Bone marrow (tissue), 2 donors: ENCODE measurements around the gene PDCD11.
A peak's percentile ranks its signal among the peaks of the same experiment; 100 is the strongest.
"Not testable (repeated sequence)": the region's sequence is repeated elsewhere in the genome, so short reads cannot be mapped to it uniquely, and the experiment has no call there.

Experiments used
- DNase-seq, 2 donors: peaks; one replicate each; lab custom pipeline; 2025; lab: John Stamatoyannopoulos, UW

PDCD11 gene

GRCh38 chr10:103396067-103396788 lies at the start of gene PDCD11, which contains the start of gene ATP5MK:
Gene PDCD11, plus strand, starts transcription at chr10:103396626. Its CDS starts 1,801 bp downstream, at chr10:103398427.
Gene ATP5MK, minus strand, starts transcription at chr10:103396475. Its CDS starts 4,018 bp downstream, at chr10:103392457.
- peak; percentile 77 to 98 for DNase-seq

- DNase-seq, result no peak
Observed at GRCh38 chr10:103350175-103350516, 46.3 kb upstream of the PDCD11 start.

GRCh38 chr10:103350517-103351260 lies 45.7 kb upstream of the PDCD11 start, which contains the start of gene PCGF6:
Gene PCGF6, minus strand, starts transcription at chr10:103351140. Its CDS starts 74 bp downstream, at chr10:103351066.
- DNase-seq, result peak; percentile 38 to 69

GRCh38 chr10:103353281-103353680 lies 43.1 kb upstream of the PDCD11 start:
- DNase-seq, result no peak

- not testable (repeated sequence) for DNase-seq
Observed at GRCh38 chr10:103354567-103354966, 41.9 kb upstream of the PDCD11 start.

GRCh38 chr10:103355906-103356599 lies 40.4 kb upstream of the PDCD11 start:
- DNase-seq, result no peak

- not testable (repeated sequence) for DNase-seq
Observed at GRCh38 chr10:103359493-103359892, 36.9 kb upstream of the PDCD11 start.

GRCh38 chr10:103360791-103361190 lies 35.6 kb upstream of the PDCD11 start:
- not testable (repeated sequence) for DNase-seq

GRCh38 chr10:103367379-103367781 lies 29.0 kb upstream of the PDCD11 start:
- DNase-seq, result no peak

GRCh38 chr10:103367782-103368518 lies 28.5 kb upstream of the PDCD11 start, which contains the start of gene TAF5:
Gene TAF5, plus strand, starts transcription at chr10:103367976. Its CDS starts 14 bp downstream, at chr10:103367990.
- peak; percentile 54 to 98 for DNase-seq

- no peak for DNase-seq
Observed at GRCh38 chr10:103373544-103373943, 22.9 kb upstream of the PDCD11 start.

- no peak for DNase-seq
Observed at GRCh38 chr10:103374263-103374662, 22.2 kb upstream of the PDCD11 start.

- no peak for DNase-seq
Observed at GRCh38 chr10:103382769-103383168, 13.7 kb upstream of the PDCD11 start.

GRCh38 chr10:103394180-103394579 lies 2.2 kb upstream of the PDCD11 start:
- no peak for DNase-seq

GRCh38 chr10:103395754-103396066 lies 716 bp upstream of the PDCD11 start:
- no peak for DNase-seq

GRCh38 chr10:103396789-103397087 lies 312 bp downstream of the PDCD11 start:
- DNase-seq, result no peak

GRCh38 chr10:103397191-103397825 lies 882 bp downstream of the PDCD11 start:
- no peak for DNase-seq

- DNase-seq, result no peak
Observed at GRCh38 chr10:103413564-103413963, 17.1 kb downstream of the PDCD11 start.

GRCh38 chr10:103415581-103415980 lies 19.2 kb downstream of the PDCD11 start:
- DNase-seq, result no peak

GRCh38 chr10:103416436-103417147 lies 20.2 kb downstream of the PDCD11 start:
- peak; percentile 6 to 22 for DNase-seq

GRCh38 chr10:103417148-103417469 lies 20.7 kb downstream of the PDCD11 start:
- DNase-seq, result not testable (repeated sequence)
